ENCODE measurements around the gene SNX27.
A peak's percentile ranks its signal among the peaks of the same experiment; 100 is the strongest.
"Not testable (repeated sequence)": the region's sequence is repeated elsewhere in the genome, so short reads cannot be mapped to it uniquely, and the experiment has no call there.

SNX27 gene

DNA sequence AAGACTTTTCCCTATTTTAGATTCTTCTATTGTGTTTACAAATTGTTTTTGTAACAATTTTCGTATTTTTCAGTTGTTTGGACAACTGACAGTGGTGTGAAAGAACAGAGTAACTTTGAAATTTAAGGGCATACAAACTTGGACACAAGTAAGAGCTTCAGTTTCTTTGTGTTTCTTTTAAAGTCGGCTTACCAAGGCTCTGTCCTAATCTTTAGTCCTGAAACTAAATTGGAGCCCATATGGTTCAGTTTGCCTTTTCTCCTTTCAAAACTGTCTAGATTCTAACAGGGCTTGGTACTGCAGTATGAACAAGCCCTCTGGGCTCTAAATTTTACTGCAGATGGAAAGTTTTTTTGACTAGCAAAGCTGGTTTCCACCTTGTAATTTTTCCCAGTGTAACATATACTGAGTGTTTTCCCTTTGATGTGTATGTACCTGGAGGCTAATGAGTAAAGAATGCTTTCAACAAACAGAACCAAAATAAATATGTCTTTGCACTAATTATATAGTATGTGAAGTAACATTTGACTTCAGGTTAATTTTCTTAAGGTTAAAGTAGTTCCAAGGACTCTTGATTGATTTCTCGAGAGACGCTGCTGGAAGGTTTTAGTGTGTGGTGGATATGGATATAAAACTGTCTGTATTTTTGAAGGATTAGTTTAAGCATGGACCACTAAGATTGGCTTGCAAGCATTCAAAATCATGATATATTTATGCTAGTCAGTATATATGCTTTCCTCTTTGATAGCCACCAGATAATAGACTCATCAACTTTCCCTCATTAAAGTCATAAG, 4.1 kb downstream of the SNX27 start:
- H3K27ac ChIP-seq (ENCODE audit: poor library complexity, severe bottlenecking) = peak overlapping the region; percentile 69
- H3K4me1 ChIP-seq (ENCODE audit: insufficient read depth, poor library complexity, severe bottlenecking) = peaks cover 48% of the 10 kb centered on the region
- no peaks in the 10 kb centered on the region for H3K27me3 ChIP-seq (ENCODE audit: insufficient read depth, poor library complexity, severe bottlenecking)
- H3K36me3 ChIP-seq (ENCODE audit: low read depth) = no peaks in the 10 kb centered on the region
- no peak for ATAC-seq (ENCODE audit: low read depth)
- no peak overlapping the region for H3K4me3 ChIP-seq (ENCODE audit: severe bottlenecking)
- no peaks in the 10 kb centered on the region for H3K9me3 ChIP-seq (ENCODE audit: severe bottlenecking)
- DNase-seq (ENCODE audit: low spot score) = no peak
- TF ChIP-seq, protein P1, sequence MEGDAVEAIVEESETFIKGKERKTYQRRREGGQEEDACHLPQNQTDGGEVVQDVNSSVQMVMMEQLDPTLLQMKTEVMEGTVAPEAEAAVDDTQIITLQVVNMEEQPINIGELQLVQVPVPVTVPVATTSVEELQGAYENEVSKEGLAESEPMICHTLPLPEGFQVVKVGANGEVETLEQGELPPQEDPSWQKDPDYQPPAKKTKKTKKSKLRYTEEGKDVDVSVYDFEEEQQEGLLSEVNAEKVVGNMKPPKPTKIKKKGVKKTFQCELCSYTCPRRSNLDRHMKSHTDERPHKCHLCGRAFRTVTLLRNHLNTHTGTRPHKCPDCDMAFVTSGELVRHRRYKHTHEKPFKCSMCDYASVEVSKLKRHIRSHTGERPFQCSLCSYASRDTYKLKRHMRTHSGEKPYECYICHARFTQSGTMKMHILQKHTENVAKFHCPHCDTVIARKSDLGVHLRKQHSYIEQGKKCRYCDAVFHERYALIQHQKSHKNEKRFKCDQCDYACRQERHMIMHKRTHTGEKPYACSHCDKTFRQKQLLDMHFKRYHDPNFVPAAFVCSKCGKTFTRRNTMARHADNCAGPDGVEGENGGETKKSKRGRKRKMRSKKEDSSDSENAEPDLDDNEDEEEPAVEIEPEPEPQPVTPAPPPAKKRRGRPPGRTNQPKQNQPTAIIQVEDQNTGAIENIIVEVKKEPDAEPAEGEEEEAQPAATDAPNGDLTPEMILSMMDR (IDR thresholded peaks at IDR 0.05; ENCODE audit: poor library complexity, severe bottlenecking) = no peak

DNA sequence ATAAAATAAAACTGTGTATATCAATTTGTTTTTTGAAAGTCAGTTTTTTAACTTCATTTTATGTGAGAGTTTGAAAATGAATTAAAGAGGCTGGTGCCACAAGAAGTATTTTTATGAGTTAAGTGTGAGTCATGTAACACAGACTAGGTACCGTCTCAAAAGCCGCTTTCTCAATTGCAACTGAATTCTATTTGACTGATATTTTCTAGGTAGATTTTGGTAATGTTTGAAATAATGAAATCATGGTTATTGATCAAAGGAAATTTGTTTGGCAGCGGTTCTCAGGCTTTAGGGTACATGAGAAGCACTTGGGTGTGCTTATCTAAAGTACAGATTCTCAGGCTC, 4.6 kb downstream of the SNX27 start:
- DNase-seq (ENCODE audit: low spot score) = no peak
- TF ChIP-seq, protein P1 (IDR thresholded peaks at IDR 0.05; ENCODE audit: poor library complexity, severe bottlenecking) = no peak
- ATAC-seq (ENCODE audit: low read depth) = no peak
- no peaks in the 10 kb centered on the region for H3K9me3 ChIP-seq (ENCODE audit: severe bottlenecking)
- H3K4me1 ChIP-seq (ENCODE audit: insufficient read depth, poor library complexity, severe bottlenecking) = peaks cover 43% of the 10 kb centered on the region
- no peak overlapping the region for H3K4me3 ChIP-seq (ENCODE audit: severe bottlenecking)
- peaks cover 1% of the 10 kb centered on the region; the same call in 1 of the 2 replicates for H3K36me3 ChIP-seq (ENCODE audit: low read depth)
- H3K27me3 ChIP-seq (ENCODE audit: insufficient read depth, poor library complexity, severe bottlenecking) = no peaks in the 10 kb centered on the region
- peak overlapping the region; percentile 69 for H3K27ac ChIP-seq (ENCODE audit: poor library complexity, severe bottlenecking)

DNA sequence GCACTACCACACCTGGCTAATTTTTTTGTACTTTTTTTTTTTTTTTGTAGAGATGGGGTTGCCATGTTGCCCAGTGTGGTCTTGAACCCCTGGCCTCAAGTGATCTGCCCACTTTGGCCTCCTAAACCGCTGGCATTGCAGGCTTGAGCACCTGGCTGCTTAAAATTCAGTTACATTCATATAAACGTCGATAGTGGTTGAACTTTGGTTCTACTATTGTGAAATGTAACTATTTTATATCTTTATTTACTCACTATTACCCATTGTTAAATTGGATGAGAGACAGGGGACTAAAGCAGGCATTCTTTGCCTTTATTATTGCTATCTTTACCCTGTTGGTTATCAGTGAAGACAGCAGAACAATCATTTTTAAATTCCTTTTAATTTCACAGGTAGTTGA, 6.2 kb downstream of the SNX27 start:
- Histone ChIP-seq H3K36me3 (ENCODE audit: low read depth) (peaks cover 5% of the 10 kb centered on the region; the same call in 1 of the 2 replicates), H3K27ac (ENCODE audit: poor library complexity, severe bottlenecking) (no peak overlapping the region), H3K4me1 (ENCODE audit: insufficient read depth, poor library complexity, severe bottlenecking) (peaks cover 41% of the 10 kb centered on the region), H3K4me3 (ENCODE audit: severe bottlenecking) (no peak overlapping the region), H3K27me3 (ENCODE audit: insufficient read depth, poor library complexity, severe bottlenecking) (no peaks in the 10 kb centered on the region), H3K9me3 (ENCODE audit: severe bottlenecking) (no peaks in the 10 kb centered on the region)
- DNase-seq (ENCODE audit: low spot score) (no peak), ATAC-seq (ENCODE audit: low read depth) (no peak)
- TF ChIP-seq, protein P1 (IDR thresholded peaks at IDR 0.05; ENCODE audit: poor library complexity, severe bottlenecking) = no peak

DNA sequence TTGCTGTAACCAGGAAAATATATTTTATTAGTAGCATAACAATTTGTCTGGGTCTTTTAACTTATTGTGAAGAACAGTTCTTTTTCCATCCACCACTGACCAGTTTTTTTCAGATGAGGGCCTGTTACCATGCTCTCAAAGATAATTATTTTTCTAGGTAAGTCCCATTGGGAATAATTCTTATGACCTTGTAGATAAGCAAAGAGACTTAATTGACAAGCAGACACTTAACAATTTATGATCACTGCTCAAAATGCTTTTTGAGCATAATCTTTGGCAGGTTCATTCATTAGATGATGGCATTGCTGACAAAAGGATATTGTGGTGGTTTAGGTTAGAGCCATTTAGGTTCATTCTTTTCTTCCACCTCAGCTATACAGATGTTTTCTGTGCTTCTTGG, 6.6 kb downstream of the SNX27 start:
- ATAC-seq (ENCODE audit: low read depth) (no peak), DNase-seq (ENCODE audit: low spot score) (no peak)
- Histone ChIP-seq H3K27ac (ENCODE audit: poor library complexity, severe bottlenecking) (no peak overlapping the region), H3K9me3 (ENCODE audit: severe bottlenecking) (no peaks in the 10 kb centered on the region), H3K4me3 (ENCODE audit: severe bottlenecking) (no peak overlapping the region), H3K4me1 (ENCODE audit: insufficient read depth, poor library complexity, severe bottlenecking) (peaks cover 39% of the 10 kb centered on the region), H3K36me3 (ENCODE audit: low read depth) (peaks cover 5% of the 10 kb centered on the region; the same call in 1 of the 2 replicates), H3K27me3 (ENCODE audit: insufficient read depth, poor library complexity, severe bottlenecking) (no peaks in the 10 kb centered on the region)
- TF ChIP-seq, protein P1 (IDR thresholded peaks at IDR 0.05; ENCODE audit: poor library complexity, severe bottlenecking) = no peak

DNA sequence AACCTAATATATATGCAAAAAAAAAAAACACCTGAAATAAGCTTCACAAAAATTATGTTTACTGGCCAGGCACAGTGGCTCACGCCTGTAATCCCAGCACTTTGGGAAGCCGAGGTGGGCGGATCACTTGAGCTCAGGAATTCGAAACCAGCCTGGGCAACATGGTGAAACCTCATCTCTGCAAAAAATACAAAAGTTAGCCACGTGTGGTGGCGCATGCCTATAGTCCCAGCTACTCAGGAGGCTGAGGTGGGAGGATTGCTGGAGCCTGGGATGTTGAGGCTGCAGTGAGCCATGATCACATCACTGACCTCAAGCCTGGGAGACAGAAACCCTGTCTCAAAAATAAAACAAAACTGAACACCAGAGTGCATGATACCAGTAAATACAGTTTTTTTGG, 7.1 kb downstream of the SNX27 start:
- not testable (repeated sequence) for H3K27me3 ChIP-seq (ENCODE audit: insufficient read depth, poor library complexity, severe bottlenecking); H3K9me3 ChIP-seq (ENCODE audit: severe bottlenecking); ATAC-seq (ENCODE audit: low read depth); H3K4me3 ChIP-seq (ENCODE audit: severe bottlenecking); H3K36me3 ChIP-seq (ENCODE audit: low read depth); DNase-seq (ENCODE audit: low spot score)
- Histone ChIP-seq H3K27ac (ENCODE audit: poor library complexity, severe bottlenecking) (peak overlapping the region; percentile 12), H3K4me1 (ENCODE audit: insufficient read depth, poor library complexity, severe bottlenecking) (peaks cover 37% of the 10 kb centered on the region)

Measured in RWPE2 (cell line).